GM19193 (cell line): ENCODE data around the gene GDPD2.

Experiments
- POLR2A ChIP-seq: IDR thresholded peaks from 4 replicates; pipeline ENCODE4 v1.6.1; 2011; ENCODE audit not compliant: insufficient read depth, insufficient read length; ENCODE audit errors: extremely low read depth

GDPD2 gene

DNA sequence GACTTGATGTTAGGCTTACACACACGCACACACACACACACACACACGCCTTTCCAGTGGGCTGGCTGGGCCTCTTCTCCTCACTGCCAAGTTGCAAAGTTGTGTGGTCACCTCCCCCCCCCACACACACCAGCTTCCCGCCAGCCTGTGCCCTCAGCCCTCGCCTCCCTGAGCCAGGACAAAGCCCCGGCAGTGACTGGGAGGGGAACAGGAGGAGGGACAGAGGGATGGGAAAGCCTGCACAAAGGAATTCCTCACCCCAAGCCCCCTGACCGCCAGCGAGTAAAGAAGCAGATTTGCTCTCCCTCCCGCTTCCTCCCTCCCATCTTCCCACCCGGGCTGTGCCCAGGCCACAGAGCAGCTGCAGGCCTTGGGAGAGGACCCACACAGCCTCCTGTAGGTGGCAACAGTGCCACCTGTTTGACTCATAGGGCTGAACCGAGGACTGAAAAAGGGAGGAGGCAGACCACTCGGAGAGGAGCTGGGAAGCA, at the start of gene GDPD2:
TSS of gene GDPD2 (plus strand) at position 464 of the 491 bp plus-strand sequence. CDS start 1,671 bp downstream, outside the sequence.
- no peak for TF ChIP-seq POLR2A

GRCh38 chrX:70386235-70386634, 36.9 kb upstream of the GDPD2 start:
- TF ChIP-seq POLR2A, result no peak

DNA sequence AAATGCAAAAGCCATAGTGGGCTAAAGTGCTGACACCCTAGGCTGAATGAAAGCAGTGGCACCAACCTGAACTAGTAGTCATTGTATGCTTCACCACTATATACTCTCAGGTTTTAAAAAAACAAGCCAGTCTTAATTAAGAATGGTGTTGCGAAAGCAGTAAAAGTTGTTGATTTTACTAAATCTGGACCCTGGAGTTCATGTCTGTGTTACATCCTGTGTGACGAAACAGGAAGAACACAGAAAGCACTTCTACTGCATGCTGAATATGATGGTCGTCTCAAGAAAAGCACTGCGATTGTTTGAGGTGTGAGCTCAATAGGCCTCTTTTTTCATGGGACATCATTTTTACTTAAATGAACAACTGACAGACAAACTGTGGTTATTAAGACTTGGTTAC, 24.2 kb upstream of the GDPD2 start:
- TF ChIP-seq POLR2A, result no peak

GRCh38 chrX:70402721-70403120, 20.4 kb upstream of the GDPD2 start:
- no peak for TF ChIP-seq POLR2A

DNA sequence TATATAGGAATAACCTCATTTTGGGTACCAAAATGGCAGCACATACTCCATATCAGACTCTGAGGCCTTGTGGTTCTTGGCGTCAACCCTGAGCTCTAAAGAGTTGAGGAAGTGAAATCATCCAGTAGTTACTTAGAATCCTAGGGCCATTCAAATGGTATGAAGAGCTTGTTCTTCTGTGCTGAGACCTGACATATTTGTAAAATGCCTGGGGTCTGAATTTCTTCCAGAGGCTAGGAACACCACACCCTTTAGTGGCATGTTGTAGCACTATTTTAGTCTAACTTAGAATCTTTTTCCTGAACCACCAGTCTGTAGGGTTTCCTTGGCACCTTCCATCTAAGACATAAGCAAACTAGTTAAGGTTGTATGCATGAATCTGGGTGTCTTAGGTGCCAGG, 18.1 kb upstream of the GDPD2 start:
- no peak for TF ChIP-seq POLR2A

- no peak for TF ChIP-seq POLR2A
Measured at GRCh38 chrX:70410921-70411320, 12.2 kb upstream of the GDPD2 start.

GRCh38 chrX:70411475-70411874, 11.6 kb upstream of the GDPD2 start:
- TF ChIP-seq POLR2A, result no peak

DNA sequence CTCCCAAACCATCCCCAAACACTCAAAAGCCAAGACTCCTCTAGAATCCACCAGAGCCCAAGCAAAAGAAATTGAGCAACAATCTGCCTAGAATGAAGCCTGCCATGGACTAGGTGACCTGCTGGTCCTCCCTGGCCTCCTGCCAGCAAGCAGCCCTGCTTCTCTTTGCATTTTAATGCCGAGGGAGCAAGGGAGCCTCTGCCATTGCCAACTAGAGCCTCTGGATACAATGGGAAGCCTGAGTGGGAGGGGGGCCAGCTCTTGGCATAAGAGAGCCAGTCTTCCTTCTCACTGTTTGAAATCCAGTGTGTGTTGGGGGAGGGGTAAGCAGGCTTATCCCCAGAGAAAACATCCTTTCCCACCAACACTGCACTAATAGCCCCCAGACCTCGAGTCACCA, 1.5 kb upstream of the GDPD2 start:
- no peak for TF ChIP-seq POLR2A

DNA sequence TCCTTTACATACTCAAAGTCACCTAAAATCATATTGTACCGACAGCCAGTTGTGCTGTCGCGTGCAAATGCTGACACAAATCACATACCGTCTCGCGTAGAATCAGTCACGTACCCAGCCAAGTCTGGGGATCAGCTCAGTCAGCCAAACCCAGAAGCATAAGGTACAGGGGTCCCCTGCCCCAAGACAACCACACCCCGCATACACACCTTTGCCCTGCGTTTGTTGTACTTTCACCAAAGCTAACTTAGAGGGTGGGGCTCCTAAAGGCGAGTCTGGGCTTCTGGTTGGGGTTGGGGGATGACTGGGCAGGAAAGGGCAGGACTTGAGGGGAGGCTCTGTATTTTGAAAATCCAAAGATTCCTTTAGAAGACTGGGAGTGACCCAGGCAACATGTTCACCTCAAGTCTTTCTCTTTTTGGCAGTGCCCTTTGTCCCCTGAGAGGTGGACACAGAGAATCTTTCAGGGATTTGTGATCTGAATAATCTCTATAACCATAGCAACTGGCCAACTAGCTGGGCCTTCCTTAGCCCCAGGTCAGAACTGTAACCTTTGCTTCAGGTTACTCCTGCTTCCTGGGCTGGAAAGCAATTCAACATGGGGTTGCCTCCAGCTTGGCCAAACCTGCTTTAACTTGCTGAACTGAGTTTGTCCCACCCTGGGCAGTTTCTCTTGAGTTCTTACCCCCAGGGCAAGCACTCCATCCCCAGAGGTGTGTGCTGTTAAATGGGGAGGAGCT, 992 bp downstream of the GDPD2 start:
- TF ChIP-seq POLR2A, result no peak

GRCh38 chrX:70424801-70425200, 1.7 kb downstream of the GDPD2 start:
- no peak for TF ChIP-seq POLR2A

GRCh38 chrX:70426286-70427278, 3.5 kb downstream of the GDPD2 start:
- TF ChIP-seq POLR2A, result no peak

DNA sequence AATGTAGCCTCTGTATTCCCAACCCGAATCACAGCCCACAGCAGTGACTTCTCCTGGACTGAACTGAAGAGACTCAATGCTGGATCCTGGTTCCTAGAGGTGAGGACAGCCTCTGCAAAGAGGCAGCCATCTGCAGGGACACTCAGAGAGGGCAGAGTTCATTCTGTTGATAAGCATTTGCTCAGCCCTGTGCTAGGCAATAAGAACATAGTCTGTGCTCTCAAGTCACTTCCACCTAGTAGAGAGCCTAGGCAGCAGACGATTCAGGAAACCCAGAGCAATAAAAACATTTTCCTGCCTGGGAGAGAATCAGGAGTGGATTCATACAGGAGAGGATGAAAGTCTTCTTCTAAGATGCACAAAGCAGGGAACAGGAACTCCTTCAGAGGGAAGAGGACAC, 4.3 kb downstream of the GDPD2 start:
- no peak for TF ChIP-seq POLR2A

- no peak for TF ChIP-seq POLR2A
Measured at GRCh38 chrX:70429759-70430158, 6.6 kb downstream of the GDPD2 start.

GRCh38 chrX:70432936-70433847, 10.1 kb downstream of the GDPD2 start:
- TF ChIP-seq POLR2A, result no peak

DNA sequence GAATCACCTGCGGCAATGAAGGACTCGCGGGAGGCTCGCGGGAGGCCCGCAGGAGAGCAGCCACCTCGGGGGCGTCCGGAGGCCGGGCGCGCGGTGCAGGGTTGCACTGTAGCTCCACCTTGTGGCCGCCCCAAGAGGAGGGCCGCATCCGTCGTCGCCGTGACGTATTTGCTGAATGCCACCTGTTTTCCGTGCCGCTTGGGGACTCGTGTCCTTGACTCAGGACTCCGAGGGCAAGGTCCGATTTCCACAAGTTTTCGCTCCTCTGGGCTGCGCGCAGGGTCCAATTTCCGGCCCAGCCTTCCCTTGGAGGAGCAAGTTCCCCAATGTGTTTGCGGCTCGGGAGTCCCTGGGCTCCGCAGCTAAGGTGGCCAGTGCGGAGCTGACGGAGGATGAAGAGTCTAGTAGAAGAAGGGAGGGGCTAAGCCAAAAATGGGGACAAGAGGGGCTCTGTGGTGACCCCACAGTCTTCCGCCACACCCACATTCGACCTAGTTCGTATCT, 10.8 kb downstream of the GDPD2 start:
- TF ChIP-seq POLR2A, result no peak

- TF ChIP-seq POLR2A, result no peak
Measured at GRCh38 chrX:70434352-70434866, 11.3 kb downstream of the GDPD2 start.
